Activated CD4-positive, CD25-positive, alpha-beta regulatory T cell treated with anti-CD3 and anti-CD28 coated beads, Interleukin-2, amount 50 U/mL, for 24 hours (primary cell): ENCODE measurements around the gene VPS11.
A peak's percentile ranks its signal among the peaks of the same experiment; 100 is the strongest.
"Not testable (repeated sequence)": the region's sequence is repeated elsewhere in the genome, so short reads cannot be mapped to it uniquely, and the experiment has no call there.

ENCODE experiments used
- ATAC-seq, 2 donors: fragments of 150-1000 bp; cut with Tn5 transposase; one replicate each; pipeline ENCODE4 v1.10.0; 2021; ENCODE audit warnings: mild to moderate bottlenecking in 1 of 2, moderate library complexity in 1 of 2

The VPS11 gene

DNA sequence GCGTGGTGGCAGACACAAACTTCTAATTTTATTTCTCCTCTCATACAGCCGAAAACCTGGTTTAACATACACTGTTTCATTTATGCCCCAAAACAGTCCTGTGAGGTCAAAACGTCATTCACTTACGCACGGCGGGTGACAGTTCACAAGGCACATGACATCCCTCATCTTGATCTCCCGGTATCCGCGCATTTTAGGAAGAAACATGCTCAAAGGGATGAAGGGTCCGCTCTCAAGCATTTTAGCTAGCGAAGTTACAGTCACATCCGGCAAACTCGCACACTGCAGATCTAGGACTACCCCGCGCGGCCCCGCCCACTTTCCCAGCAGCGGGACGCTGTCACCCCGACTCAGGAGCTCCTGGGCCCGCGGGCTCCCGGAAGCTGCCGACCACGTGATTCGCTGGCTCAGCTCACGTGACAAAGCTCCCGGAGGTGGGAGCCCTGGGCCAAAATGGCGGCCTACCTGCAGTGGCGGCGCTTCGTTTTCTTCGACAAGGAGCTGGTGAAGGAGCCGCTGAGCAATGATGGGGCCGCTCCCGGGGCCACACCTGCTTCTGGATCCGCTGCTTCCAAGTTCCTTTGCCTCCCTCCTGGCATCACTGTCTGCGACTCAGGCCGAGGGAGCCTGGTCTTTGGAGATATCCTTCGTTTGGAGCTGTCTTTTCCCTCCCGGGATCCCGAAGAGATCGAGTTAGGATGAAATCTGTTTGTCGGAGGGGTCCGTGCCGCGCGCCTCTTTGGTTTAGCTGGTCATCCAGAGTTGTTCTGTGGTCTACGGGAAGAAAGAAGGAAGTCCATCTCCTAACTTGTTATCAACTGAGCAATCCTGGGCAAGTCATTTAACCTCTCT is at the start of gene VPS11:
TSS of gene VPS11 (plus strand) at position 448 of the 852 bp plus-strand sequence. CDS start at position 454, 6 bp downstream.
- peak; percentile 99 for ATAC-seq

DNA sequence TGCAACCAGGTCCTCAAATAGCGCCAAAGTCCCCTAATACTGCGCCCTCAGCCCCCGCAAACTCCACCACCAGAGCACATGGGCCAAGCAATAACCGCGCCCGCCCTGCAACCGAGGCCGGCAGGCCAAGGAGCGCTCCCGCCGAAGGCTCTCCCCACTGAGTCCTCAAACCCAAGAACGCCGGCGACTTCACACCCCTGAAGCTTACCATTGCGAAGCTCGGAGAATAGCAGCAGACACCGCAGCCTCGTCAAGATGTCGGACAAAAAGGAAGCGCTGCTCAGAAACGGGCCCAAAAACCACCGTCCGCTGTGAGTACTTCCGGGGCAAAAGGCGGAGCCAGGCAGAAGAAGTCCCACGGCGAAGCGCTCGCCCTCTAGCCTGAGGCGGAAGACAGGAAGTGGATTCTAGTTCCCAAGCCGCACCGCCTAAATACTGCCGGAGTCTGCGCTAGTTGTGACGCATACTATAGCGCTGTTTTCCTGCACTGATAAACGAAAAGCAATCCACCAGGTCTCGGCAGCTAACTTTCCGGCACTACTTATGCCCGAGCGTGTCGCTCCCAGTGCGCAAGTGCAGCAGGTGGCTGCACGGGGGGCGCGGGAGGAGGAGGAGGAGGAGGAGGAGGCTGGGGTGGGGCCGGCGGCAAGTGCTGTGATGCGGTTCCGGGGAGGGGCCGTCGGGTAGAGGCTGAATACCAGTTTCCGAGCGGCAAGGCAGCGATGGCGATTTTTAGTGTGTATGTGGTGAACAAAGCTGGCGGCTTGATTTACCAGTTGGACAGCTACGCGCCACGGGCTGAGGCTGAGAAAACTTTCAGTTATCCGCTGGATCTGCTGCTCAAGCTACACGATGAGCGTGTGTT is 49.3 kb upstream of the VPS11 start, which contains the start of the genes RPS25 and TRAPPC4:
TSS of gene RPS25 (minus strand) at position 270 of the 865 bp plus-strand sequence. CDS start at position 211, 59 bp downstream.
TSS of gene TRAPPC4 (plus strand) at position 693 of the 865 bp plus-strand sequence. CDS start at position 723, 30 bp downstream.
- ATAC-seq = peak; percentile 89 to 91

DNA sequence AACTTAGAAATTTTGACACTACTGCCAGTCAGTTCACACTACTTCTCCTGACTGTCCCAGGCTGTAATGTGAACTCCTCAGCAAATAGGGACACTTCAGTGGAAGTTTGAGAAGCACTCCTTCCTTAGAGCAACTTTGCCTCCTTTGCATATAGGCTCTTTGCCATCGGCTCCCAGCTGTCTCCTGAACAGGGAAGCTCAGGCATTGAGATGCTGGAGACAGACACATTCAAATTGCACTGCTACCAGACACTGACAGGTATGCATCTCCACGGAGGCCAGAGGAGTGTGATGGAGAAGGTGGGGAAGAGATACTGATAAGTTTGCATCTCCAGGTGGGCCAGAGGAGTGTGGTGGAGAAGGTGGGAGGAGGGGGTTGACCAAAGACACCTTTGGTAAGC is 47.6 kb upstream of the VPS11 start:
- ATAC-seq = no peak

DNA sequence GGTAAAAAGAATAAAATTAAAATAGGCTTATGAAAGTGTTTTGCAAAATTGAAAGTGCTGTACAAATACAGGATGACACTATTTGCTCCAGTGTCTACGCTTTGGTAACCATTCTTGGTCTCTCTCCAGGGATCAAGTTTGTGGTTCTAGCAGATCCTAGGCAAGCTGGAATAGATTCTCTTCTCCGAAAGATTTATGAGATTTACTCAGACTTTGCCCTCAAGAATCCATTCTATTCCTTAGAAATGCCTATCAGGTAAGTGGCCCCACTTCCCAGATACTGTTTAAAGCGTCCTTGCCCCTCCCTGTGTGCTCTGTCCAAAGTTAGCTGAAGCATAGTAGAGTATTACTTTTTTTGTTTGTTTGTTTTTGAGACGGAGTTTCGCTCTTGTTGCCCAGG is 46.0 kb upstream of the VPS11 start:
- ATAC-seq = no peak

DNA sequence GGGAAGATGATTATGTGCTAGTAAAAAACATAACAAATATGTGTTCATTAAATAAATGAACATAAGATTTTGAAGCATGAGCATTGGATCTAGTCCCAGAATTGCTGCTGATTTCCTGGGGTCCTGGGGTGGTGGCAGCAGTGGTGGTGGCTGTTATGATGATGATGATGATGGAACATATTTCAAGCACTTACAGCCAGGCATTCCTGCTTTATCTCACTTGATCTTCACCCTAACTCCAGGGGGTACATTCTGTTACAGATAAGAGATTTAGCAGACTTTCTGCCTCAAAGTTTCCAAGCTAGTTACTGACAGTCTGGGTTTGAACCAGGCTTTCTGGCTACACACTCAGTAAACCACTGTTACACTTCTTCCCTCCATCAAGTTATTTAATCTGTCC is 43.9 kb upstream of the VPS11 start:
- ATAC-seq = no peak

DNA sequence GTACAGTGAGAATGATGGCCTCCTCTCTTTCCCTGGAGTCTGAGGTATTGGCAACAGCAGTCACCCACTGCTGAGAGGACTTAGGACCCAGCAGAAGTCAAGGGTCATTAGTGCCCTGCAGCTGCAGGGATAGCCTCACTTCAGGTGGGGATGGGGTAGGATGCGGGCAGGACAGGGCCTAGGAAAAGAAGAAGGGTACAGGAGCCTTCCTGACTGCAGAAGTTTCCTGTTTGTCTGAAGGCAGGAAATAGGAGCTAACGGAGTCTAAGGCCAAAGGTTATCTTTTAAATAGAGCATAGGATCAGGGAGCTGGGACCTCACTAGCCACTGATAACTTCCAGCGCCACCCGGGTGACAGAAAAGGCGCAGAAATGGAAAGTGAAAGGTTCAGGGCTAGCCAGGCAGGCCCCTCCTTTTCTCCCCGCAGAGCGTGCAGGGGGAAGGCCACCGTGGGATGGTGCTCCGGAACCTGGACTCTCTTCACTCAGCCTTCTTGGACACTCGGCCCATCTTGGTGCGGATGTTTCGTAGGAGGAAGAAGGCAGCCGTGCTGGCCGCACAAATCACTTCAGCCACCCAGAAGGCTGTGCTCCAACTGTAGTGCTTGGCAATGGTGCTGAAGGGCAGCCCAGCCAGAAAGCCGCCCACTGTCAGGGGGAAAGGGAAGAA is 43.1 kb upstream of the VPS11 start:
- no peak for ATAC-seq

DNA sequence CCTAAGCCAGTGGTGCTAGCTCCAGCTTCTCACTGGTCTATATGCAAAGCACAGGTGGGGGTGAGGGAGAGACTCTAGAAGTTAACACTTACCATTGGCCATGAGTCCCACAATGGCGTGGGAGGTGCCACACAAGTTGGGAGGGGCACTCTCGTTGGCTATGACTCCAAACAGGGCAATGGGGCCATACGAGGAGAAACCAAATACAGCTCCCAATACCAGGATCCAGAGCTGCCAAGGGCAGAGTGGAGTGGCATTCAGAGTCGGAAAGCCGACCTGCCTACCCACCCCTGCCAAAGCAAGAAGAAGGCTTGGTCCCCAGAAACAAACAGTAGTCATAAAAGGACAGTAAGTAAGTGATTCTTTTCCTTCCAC is 42.5 kb upstream of the VPS11 start:
- no peak for ATAC-seq

DNA sequence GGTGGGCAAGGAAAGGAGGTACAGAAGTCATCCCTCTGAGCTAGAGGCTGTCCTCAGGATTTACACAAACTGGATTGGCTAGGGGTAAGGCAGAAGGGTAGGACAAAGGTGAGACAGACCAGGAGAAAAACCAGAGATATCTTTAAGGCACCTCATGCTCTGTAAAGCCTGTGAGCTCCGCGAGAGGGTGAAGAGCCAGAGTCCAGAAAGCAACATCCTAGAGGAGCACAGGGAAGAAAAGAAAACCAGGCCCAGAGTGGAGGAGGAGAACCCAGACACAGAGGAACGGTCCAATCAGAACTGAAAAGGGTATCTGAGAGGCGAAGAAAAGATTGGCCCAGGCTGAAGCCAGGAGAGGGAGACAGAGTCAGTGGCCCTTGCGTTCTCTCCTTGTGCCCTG is 42.1 kb upstream of the VPS11 start:
- no peak for ATAC-seq

DNA sequence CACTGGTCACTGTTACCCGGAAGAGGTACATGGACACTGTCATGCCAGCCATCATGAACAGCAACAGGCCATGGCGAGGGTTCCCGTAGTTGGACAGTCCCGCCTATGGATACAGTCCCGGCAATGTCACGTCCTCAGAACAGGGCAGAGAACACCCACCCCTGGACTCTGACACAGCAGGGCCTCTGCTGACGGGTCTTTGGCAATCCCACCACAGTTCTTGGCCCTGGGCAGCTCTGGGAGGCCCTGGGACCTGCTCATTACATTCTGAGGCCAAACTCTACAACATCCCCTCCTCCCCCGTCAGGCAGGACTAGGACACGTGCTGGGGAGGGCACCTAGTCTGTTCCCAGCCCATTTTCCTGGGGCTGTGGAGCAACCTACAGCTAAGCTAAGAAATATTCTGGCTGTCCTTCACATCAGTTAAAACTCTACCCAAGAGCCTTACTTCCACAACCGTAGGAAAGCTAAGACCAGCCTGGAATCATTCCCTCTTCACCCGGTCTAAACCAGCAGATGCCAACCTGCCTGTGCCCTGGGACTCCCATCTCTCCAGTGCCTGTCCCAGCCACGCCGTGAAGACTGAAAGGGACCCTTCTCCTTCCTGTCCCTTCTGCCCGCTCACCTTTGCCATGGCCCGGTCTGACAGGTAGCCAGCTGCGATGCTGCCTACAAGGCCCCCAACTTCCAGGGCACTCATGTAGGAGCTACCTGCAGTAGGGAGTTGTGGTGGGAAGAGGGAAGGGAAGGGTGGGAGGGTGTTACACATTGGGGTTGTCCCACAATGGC is 41.4 kb upstream of the VPS11 start:
- no peak for ATAC-seq

DNA sequence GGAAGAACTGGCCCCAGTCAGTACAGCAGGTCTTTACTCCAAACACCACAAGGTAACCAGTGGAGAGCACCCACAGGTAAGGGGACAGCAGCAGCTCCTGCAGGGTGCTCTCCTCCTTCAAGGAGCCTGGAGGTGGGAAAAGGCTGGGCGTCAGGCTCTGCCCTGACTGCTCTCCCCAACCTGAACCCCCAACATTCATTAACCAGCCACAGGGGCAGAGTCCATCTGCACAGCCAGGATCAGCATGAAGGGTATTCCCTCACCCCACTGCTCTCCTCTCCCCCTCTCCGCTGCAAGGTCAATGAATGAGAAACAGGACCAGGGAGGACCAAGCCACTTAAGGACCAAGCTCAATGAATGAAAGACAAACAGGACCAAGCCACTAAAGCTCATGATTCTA is 40.6 kb upstream of the VPS11 start:
- ATAC-seq = no peak

DNA sequence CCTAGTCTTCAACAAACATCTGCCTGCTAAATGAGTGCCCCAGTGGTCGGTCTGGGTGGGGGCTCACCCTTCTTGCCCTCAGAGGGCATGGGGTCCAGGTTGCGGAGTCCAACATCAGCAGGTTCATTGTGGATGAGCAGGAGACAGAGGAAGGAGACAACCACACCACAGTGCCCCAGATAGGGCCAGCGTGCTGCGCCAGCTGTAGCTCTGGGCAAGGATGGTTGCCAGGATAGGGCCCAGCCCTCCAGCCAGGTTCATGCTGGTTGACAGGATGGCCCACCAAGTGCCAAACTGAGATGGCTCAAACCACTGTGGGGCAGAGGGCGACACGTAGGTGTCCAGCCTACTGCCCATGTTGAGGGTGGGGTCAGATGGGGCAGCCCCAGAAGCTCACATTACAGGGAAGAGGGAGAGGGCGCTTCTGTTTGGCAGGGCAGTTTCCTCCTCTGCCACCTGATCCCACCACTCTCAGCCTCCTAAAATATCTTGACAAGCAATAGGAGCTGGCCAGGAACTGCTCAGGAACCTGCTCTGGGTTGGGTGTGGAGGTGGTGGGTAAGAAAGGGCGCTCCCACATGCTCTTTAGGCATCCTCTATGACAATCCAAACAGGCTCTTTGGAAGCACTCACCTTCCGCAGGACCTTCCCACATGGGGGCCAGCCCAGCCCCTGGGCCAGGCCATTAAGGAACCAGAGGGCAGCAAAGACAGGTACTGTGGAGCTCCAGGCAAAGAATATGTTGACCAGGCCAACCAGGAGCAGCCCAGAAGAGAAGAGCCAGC is 39.9 kb upstream of the VPS11 start:
- ATAC-seq = no peak

DNA sequence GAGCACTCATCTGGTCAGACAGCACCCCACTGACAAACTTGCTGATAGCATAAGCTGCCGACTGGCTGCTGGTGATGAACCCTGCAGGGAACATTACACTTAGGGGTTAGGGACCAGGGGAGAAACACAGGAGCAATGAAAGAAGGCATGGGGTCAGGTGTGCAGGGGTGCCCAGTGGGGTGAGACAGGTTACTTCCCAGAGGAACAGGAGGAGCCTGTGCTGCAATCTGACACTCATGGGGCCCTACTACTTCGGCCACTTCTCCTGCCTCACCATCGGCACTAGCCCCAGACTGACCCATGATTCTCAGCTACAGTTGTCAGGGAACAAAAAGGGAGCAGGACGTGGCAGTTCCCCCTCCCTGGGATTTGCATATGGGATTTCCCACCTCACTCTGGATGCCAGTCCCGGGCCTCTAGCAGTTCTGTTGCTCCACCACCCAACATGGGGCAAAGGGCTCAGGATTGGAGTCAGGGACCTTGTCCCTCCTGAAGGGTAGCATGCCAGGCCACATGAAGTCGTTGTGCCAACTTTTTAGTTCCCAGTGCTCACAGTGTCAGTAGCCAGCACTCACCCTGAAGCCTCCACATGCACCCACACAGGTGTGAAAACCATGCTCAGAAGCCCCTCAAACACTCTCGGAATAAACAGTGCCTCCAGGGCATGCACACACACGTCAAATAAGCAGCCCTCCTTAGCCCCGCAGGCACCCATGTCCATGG is 39.1 kb upstream of the VPS11 start:
- ATAC-seq = no peak

DNA sequence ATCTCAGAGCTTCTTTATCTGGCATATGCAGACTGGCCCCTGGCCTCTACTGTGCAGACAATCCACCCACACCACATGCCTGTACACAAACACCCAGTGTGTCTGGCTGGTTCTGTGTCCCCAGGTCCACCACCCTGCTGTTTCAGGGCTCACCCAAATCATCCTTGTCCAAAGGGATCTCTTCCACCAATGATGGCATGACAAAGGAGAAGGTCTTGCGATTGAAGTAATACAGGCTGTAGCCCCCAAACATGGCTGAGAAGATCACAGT is 38.6 kb upstream of the VPS11 start:
- no peak for ATAC-seq

DNA sequence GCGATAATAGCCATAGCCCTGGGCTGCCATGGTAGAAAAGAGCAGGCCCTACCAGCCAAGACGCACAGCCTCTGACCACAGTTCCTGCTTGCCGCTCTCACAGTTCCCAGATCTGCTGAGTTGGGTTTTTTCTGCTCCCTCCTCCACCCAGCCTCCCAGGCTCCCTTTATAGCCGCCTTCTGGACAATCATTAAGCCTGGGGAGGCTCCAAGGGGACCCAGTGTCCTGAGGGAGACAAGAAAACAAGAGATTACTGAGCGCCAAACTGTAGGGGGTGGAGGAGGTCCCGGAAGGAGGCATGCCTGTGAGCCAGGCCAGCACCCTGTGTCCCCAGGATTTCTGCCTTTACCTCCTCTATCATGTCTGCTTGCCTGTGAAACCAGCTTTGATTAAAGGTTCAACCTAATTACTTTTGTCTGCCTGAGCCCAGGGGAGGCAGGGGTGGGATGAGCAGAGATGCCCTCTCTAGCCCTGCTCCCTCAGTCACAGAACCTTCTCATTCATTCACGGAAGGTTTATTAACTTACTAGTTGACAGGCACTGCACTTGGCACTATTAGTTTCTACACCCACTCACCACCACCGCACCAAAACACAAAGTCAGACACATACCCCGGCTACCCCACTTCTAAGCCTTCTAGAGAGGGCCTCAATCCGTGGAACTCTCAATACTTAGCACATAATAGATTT is 38.1 kb upstream of the VPS11 start:
- ATAC-seq = peak; percentile 76

DNA sequence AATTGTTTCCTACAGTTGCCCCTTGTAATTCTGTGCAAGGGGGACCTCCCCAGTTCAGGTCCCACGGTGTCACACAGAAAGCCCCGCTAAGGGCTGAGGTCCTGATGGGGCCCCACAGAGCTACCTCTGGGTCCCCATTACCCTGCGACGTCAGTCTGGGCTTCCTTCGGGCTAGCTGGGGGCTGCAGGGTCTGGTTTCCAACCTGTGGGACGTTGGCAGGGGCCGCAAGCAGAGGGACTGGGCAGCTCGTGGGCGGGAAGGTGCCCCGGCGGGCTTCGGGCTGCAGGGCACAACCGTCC is 37.6 kb upstream of the VPS11 start:
- ATAC-seq = no peak

DNA sequence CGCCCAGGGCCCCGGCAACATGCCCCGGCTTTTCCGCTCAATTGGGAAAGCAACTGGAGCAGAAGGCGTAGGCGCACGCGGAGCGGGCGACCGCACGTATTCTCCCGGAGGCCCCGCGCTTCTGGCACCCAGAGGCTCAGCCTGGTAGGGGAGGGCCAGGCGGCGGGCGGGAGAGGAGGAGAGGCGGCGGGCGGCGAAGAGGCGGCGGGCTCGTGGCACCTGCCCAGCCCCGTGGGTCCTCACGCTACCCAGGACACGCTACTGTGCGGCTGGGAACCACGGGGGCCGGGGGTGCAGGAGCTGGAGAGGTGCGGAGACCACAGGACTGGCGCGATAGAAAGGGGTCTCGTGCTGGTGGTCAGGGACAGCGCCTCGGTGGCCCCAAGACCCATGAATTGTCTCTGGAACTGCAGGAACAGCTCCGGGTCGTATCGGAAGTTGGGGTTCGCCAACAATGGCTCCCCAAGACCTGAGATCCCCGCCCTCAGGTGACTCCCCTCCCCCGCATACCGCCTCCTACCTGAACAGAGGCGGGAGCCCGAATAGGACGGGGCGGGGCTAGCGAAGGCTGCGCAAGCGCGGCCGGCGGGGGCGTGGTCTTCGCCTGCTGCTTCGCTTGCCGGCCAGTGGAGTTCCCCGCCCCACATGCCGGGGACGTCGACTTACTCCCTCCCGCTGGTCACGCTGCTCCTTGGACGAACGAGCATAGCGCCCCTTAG is 37.1 kb upstream of the VPS11 start, which contains the start of gene SLC37A4:
TSS of gene SLC37A4 (minus strand) at position 549 of the 719 bp plus-strand sequence.
- peak; percentile 80 to 81 for ATAC-seq

DNA sequence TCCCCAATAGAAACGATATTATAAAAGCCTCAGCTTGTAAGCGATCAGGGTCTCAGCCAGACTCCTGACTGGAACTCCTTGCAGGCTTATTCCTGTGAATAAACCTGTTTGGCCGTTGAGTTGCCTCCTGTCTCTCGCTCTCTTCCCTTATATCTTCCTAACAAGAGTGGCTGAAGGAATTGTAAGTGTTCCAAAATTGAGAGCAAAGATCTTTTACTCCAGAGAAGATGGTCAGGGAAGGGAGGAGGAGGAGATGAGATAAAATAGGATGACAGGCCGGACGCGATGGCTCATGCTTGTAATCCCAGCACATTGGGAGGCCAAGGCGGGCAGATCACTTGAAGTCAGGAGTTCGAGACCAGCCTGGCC is 35.7 kb upstream of the VPS11 start:
- no peak for ATAC-seq

DNA sequence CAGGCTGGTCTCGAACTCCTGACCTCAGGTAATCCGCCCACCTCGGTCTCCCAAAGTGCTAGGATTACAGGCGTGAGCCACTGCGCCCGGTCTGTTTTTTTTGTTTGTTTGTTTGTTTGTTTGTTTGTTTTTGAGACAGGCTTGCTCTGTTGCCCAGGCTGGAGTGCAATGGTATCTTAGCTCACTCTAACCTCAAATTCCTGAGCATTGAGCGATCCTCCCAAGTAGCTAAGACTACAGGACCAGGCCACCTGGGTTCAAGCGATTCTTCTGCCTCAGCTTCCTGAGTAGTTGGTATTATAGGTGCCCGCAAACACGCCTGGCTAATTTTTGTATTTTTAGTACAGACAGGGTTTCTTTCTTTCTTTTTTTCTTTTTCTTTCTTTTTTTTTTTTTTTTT is 34.2 kb upstream of the VPS11 start:
- ATAC-seq = not testable (repeated sequence)

DNA sequence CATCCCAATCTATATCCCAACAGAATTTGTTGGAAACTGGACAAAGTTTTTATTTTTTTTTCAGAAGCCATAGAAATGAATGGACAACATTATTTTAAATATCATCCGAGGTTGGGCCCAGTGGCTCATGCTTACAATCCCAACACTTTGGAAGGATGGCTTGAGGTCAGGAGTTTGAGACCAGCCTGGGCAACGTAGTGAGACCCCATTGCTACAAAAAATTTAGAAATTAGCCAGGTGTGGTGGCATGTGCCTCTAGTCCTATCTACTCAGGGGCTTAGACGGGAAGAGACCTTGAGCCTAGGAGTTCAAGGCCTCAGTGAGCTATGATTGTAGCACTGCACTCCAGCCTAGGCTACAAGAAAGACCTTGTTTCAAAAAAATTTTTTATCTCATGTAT is 32.8 kb upstream of the VPS11 start:
- ATAC-seq = no peak

DNA sequence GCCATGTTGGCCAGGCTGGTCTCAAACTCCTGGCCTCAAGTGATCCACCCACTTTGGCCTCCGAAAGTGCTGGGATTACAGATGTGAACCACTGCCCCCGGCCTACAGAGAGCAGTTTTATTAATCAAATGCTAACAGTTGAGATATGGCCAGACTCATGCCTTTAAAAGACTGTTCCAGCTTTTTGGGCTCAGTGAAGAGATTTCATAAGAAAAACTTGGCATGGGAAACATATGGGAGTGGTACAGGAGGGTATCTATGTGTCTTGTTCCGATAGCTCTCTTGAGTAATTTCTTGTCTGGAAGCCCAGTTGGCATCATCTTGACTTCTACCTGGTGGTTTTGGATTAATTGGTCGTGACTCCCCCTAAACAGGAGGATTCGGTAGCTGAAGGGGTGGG is 28.7 kb upstream of the VPS11 start:
- ATAC-seq = no peak
